OCI-LY7 (cell line): Measurements from ENCODE around the gene PRIMA1. TPM values are rescaled to one million over a fixed set of nuclear protein-coding genes. Genes with fewer than 3 reads are reported as not detected.

Experiments
- BruUV-seq: library from RNA; stranded (reverse); fragments of 400-500 nt; replicated peaks from 2 replicates; lab custom pipeline; 2021; lab: Mats Ljungman, UMichigan
- CTCF ChIA-PET: fragments of 300-600 bp; sonication (Branson Sonifier 250); formaldehyde crosslinking; loops from one replicate; lab custom pipeline; 2022; ENCODE audit warnings: antibody characterized with exemption; ENCODE audit not compliant: unreplicated experiment; lab: Charles Lee
- POLR2A ChIA-PET: fragments of 300-600 bp; sonication (Branson Sonifier 250); formaldehyde crosslinking; loops from one replicate; lab custom pipeline; 2022; ENCODE audit warnings: antibody characterized with exemption; lab: Charles Lee
- DNase-seq: peaks from one replicate; pipeline ENCODE4 v3.0.0-alpha.2; 2015; ENCODE audit warnings: low spot score
- H2AFZ ChIP-seq: fragments of 200-600 bp; sonication (generic), shearing (Covaris generic); 2 replicates; pipeline ENCODE4 v1.6.1; 2014; ENCODE audit warnings: mild to moderate bottlenecking, antibody characterized with exemption, low read length, moderate library complexity
- H3K27ac ChIP-seq: fragments of 200-600 bp; sonication (generic); 2 replicates; pipeline ENCODE4 v1.5.1; 2014; ENCODE audit warnings: mixed run types, low read depth, mild to moderate bottlenecking, moderate library complexity, low read length, inconsistent platforms; ENCODE audit not compliant: poor library complexity, severe bottlenecking
- H3K36me3 ChIP-seq: fragments of 200-600 bp; sonication (generic); 2 replicates; pipeline ENCODE4 v1.6.1; 2014; ENCODE audit warnings: mild to moderate bottlenecking, antibody characterized with exemption, low read length, moderate library complexity, mixed read lengths; ENCODE audit not compliant: insufficient read depth
- H3K4me1 ChIP-seq: fragments of 200-600 bp; sonication (generic); 2 replicates; pipeline ENCODE4 v1.5.1; 2014; ENCODE audit warnings: mild to moderate bottlenecking, low read length; ENCODE audit not compliant: insufficient read depth, poor library complexity, severe bottlenecking
- H3K4me2 ChIP-seq: fragments of 200-600 bp; sonication (generic); 2 replicates; pipeline ENCODE4 v1.6.1; 2014; ENCODE audit warnings: mild to moderate bottlenecking, low read length
- H3K4me3 ChIP-seq: fragments of 200-600 bp; sonication (generic); 2 replicates; pipeline ENCODE4 v1.5.1; 2014; ENCODE audit warnings: mild to moderate bottlenecking, low read depth, low read length; ENCODE audit not compliant: poor library complexity, severe bottlenecking
- H3K79me2 ChIP-seq: fragments of 200-600 bp; sonication (generic); 2 replicates; pipeline ENCODE4 v1.6.1; 2016; ENCODE audit warnings: low read depth, mild to moderate bottlenecking, low read length, moderate library complexity, mixed read lengths; ENCODE audit not compliant: insufficient read depth
- H3K9me2 ChIP-seq: fragments of 200-600 bp; sonication (generic); 2 replicates; pipeline ENCODE4 v1.6.1; 2016; ENCODE audit warnings: mild to moderate bottlenecking, low read length, mixed read lengths; ENCODE audit not compliant: insufficient read depth
- H3K9me3 ChIP-seq: fragments of 200-600 bp; sonication (generic); 2 replicates; pipeline ENCODE4 v1.6.1; 2014; ENCODE audit warnings: mild to moderate bottlenecking, mixed run types, low read length, mixed read lengths
- H4K20me1 ChIP-seq: fragments of 200-600 bp; sonication (generic); 2 replicates; pipeline ENCODE4 v1.6.1; 2014; ENCODE audit warnings: mild to moderate bottlenecking, antibody characterized with exemption, low read length, moderate library complexity, mixed read lengths; ENCODE audit not compliant: insufficient read depth
- CTCF ChIP-seq: fragments of 200-600 bp; sonication (generic); conservative IDR thresholded peaks from 2 replicates; pipeline ENCODE4 v1.5.1; 2014; ENCODE audit warnings: mild to moderate bottlenecking, antibody characterized with exemption, low read length, moderate library complexity, mixed read lengths
- EZH2phosphoT487 ChIP-seq: fragments of 200-600 bp; sonication (generic); IDR thresholded peaks from 2 replicates; pipeline ENCODE4 v1.6.1; 2018; ENCODE audit warnings: low read depth, borderline replicate concordance, mild to moderate bottlenecking, mixed run types, antibody characterized with exemption, low read length, moderate library complexity, mixed read lengths
- intact Hi-C: fragments of 100-400 bp; cut with micrococcal nuclease; formaldehyde crosslinking; loops from one replicate; pipeline ENCODE4 v1.10.0; 2022; ENCODE audit not compliant: unreplicated experiment
- total RNA-seq, 2 experiments: library from RNA; depleted of rRNA in 1 of 2; stranded (reverse); fragments of >200 nt in 1 of 2; shearing (Covaris generic) in 1 of 2; gene quantifications; 2 replicates each; pipeline ENCODE4 v1.2.3, GENCODE V29; 2014 to 2022

The PRIMA1 gene
- total RNA-seq, 2 experiments from 2014 or later, result not detected

GRCh38 chr14:93727039-93727740 lies 61.1 kb downstream of the PRIMA1 start:
- intact Hi-C loops, result no loop called here
- Histone ChIP-seq H2AFZ (no peak overlapping the region), H3K9me2 (no peaks in the 10 kb centered on the region), H3K4me2 (no peak overlapping the region), H3K27ac (no peak overlapping the region), H3K4me3 (no peak overlapping the region), H3K36me3 (no peaks in the 10 kb centered on the region), H4K20me1 (no peaks in the 10 kb centered on the region), H3K9me3 (no peaks in the 10 kb centered on the region), H3K4me1 (no peaks in the 10 kb centered on the region), H3K79me2 (no peaks in the 10 kb centered on the region)
- ChIA-PET CTCF (no interaction called here), POLR2A (no interaction called here)
- BruUV-seq, result no TSS peak
- no peak for DNase-seq
- TF ChIP-seq EZH2phosphoT487 (no peak), CTCF (no peak)

- no peaks in the 10 kb centered on the region for H4K20me1 ChIP-seq
- H3K4me1 ChIP-seq, result no peaks in the 10 kb centered on the region
- BruUV-seq, result no TSS peak
- no peaks in the 10 kb centered on the region for H3K79me2 ChIP-seq
- no peak overlapping the region for H2AFZ ChIP-seq
- intact Hi-C loops, result no loop called here
- POLR2A ChIA-PET, result no interaction called here
- H3K9me3 ChIP-seq, result no peaks in the 10 kb centered on the region
- no peak for DNase-seq
- H3K36me3 ChIP-seq, result no peaks in the 10 kb centered on the region
- no peak for TF ChIP-seq CTCF
- TF ChIP-seq EZH2phosphoT487, result no peak
- no peak overlapping the region for H3K4me3 ChIP-seq
- no peak overlapping the region for H3K4me2 ChIP-seq
- CTCF ChIA-PET, result no interaction called here
- no peak overlapping the region for H3K27ac ChIP-seq
- no peaks in the 10 kb centered on the region for H3K9me2 ChIP-seq
These were observed 62.3 kb downstream of the PRIMA1 start for GRCh38 chr14:93725993-93726392.

GRCh38 chr14:93725002-93725582 lies 63.2 kb downstream of the PRIMA1 start:
- no peak for TF ChIP-seq EZH2phosphoT487
- no peak for TF ChIP-seq CTCF
- POLR2A ChIA-PET, result no interaction called here
- Histone ChIP-seq H3K4me1 (no peaks in the 10 kb centered on the region), H4K20me1 (no peaks in the 10 kb centered on the region), H3K9me3 (no peaks in the 10 kb centered on the region), H3K79me2 (no peaks in the 10 kb centered on the region), H2AFZ (no peak overlapping the region), H3K9me2 (no peaks in the 10 kb centered on the region), H3K4me3 (no peak overlapping the region), H3K4me2 (no peak overlapping the region), H3K27ac (no peak overlapping the region), H3K36me3 (no peaks in the 10 kb centered on the region)
- no TSS peak for BruUV-seq
- CTCF ChIA-PET, result no interaction called here
- DNase-seq, result no peak
- intact Hi-C loops, result no loop called here
